ENCODE measurements around the gene PGLYRP4. TPM values are rescaled to one million over a fixed set of nuclear protein-coding genes. Genes with fewer than 3 reads are reported as not detected.

PGLYRP4 gene, protein sequence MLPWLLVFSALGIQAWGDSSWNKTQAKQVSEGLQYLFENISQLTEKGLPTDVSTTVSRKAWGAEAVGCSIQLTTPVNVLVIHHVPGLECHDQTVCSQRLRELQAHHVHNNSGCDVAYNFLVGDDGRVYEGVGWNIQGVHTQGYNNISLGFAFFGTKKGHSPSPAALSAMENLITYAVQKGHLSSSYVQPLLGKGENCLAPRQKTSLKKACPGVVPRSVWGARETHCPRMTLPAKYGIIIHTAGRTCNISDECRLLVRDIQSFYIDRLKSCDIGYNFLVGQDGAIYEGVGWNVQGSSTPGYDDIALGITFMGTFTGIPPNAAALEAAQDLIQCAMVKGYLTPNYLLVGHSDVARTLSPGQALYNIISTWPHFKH
- polyA plus RNA-seq (ENCODE audit: low read depth in 6 of 6) = not detected

DNA sequence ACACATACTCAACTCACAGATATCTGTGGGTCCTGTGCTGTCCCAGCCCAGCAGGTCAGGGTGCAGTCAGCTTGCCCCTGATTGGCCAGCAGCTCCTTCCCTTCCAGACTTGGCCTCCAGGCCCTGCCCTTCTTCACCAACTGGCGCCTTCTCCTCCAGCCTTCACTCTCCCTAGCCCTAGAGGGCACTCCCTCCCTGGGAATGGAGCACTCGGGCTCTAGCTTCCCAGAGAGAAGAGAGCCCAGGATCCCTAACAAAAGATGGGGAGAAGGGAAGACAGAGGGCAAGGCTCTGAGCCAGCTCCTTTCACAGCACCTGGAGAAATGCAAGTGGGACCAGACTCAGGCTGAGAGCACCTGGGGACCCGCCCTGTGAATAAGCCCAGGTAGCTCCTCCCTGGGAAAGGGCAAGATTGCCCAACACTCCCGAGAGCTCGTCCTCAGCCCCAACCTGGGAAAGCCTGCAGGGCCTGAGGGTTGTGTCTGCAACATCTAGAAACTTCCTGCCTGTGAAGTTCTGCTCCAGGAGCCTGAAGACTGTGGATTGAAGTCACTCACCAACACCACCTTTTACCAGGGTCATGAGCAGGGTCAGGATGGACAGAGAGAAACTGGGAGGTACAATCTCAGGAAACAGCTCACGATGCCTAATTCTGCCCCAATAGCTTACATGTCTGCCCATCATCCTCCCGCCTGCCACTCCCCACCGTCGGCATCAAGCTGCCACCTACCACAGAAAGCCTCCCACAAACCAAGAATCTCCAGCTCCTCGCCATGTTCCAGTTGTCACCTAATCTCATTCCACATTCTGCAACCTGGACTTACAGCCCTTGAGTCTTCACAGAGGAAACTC, at the start of gene PGLYRP4:
Gene PGLYRP4 (minus strand): TSS at position 331 of the 852 bp plus-strand sequence. CDS start 909 bp downstream, outside the sequence.
- no peaks in the 10 kb centered on the region for H3K36me3 Mint-ChIP-seq
- H3K27ac Mint-ChIP-seq = peak within 1 kb of the TSS in 1 of 6 donors; percentile 15
- H3K4me1 Mint-ChIP-seq = peaks cover 23 to 29% (median 23%) of the 10 kb centered on the region in 3 donors
- peaks cover 62 to 78% (median 77%) of the 10 kb centered on the region in 3 donors for H3K27me3 Mint-ChIP-seq
- H3K4me3 Mint-ChIP-seq = peak within 1 kb of the TSS in 2 of 8 donors; percentile 5 to 43
- H3K9me3 Mint-ChIP-seq = no peaks in the 10 kb centered on the region
- DNase-seq (no peak), ATAC-seq (ENCODE audit: low read depth in 2 of 2) (no peak)

DNA sequence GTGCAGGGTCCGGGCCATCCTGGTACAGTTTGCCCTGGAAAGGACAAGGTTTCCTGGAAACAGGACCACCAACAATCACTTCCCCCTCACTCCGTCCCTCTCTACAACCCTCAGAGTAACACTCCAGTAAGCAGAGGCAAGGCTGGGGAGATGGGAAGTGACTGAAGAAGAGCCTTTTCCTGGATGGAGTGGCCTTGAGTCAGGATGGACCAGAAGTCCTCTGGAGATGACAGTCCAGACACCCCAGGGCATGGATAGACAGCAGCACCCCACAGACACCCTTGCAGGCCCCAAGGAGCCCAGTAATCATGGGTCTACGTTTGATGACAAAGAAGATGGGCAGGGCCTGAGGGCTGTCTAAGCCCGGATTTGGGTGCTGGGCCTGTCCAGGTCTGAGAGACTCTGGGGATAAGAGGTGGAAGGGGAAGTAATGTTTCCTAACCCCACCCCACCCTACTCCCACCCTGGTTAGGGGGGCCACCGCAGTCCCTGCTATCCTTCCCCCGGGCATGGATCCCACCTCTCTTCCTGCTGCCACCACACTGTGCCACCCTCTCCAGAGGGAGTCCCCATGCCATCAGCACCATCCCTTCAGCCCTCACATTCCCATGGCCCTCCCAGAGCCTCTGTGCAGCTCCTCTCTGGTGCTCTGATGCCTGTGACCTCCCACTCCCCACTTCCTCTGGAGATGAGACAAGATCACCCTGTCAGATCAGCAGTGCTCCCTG, 49.4 kb upstream of the PGLYRP4 start:
- Mint-ChIP-seq H3K4me1 (no peaks in the 10 kb centered on the region), H3K36me3 (no peaks in the 10 kb centered on the region), H3K4me3 (no peak overlapping the region), H3K27ac (no peak overlapping the region), H3K27me3 (peaks cover 11 to 60% (median 59%) of the 10 kb centered on the region in 3 donors), H3K9me3 (no peaks in the 10 kb centered on the region)
- DNase-seq (no peak), ATAC-seq (ENCODE audit: low read depth in 2 of 2) (no peak)

DNA sequence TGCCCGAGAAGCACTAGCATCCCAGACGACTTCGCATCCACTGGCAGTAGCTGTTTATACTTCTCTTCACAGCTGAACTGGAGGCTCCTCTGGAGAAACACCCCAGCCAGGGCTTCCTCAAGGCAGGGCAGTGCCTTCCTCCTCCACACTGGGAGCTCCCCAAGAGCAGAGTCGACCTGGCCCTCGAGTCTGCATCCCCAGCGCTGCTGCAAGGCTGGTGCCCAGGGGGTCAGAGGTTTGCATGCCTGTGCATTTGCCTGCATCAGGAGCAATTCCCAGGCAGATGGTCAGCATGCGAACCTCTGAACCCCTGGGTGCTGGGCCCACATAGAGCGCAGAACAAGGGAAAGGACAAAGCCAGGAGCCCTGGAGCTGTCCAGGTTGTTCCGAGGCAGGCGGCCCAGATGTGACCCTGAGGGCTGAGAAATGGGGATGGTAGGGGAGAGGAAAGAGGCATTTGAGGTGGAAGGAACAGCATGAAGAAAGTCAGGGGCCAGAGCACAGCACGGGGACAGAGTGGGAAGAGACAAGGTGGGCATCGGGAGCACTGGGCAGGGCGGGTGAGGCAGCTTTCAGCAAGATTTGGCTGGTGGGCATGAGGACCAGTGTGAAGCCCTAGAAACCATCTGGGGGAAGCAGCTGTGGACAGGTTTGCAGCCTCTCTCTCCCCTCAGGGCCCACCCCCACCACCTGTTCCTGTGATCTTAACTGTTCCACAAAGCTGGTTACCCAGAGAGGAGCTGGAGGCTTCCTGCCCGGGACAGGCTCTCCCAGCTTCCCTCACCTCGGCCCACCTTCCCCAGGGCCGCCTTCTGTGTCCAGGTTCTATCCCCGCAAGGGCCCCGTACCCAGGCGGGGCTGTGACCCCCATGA, 48.6 kb upstream of the PGLYRP4 start:
- Mint-ChIP-seq H3K27ac (no peak overlapping the region), H3K9me3 (no peaks in the 10 kb centered on the region), H3K4me1 (no peaks in the 10 kb centered on the region), H3K27me3 (peaks cover 12 to 63% (median 62%) of the 10 kb centered on the region in 3 donors), H3K4me3 (no peak overlapping the region), H3K36me3 (no peaks in the 10 kb centered on the region)
- DNase-seq (no peak), ATAC-seq (ENCODE audit: low read depth in 2 of 2) (no peak)

DNA sequence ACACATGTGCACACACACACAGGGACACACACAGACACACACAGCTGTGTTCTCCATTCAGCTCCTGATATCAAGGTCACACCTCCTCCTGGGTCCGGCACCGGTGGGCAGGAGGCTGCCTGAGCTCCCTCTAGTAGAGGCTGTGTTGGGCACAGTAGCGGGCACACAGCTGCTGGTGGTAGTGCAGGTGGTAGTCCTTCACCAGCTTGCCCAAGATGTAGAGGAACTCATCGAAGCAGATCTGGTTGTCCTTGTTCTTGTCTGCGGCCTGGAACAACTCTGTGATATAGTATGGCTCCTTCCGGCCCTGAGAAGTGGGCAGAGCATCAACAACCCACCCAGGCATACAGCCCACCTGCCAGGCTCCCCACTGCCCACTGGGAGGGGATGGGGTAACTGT, 47.8 kb upstream of the PGLYRP4 start:
- H3K27me3 Mint-ChIP-seq = peaks cover 16 to 66% (median 62%) of the 10 kb centered on the region in 3 donors
- no peak for DNase-seq
- H3K4me1 Mint-ChIP-seq = no peaks in the 10 kb centered on the region
- H3K36me3 Mint-ChIP-seq = no peaks in the 10 kb centered on the region
- H3K4me3 Mint-ChIP-seq = no peak overlapping the region
- H3K9me3 Mint-ChIP-seq = no peaks in the 10 kb centered on the region
- no peak for ATAC-seq (ENCODE audit: low read depth in 2 of 2)
- no peak overlapping the region for H3K27ac Mint-ChIP-seq

DNA sequence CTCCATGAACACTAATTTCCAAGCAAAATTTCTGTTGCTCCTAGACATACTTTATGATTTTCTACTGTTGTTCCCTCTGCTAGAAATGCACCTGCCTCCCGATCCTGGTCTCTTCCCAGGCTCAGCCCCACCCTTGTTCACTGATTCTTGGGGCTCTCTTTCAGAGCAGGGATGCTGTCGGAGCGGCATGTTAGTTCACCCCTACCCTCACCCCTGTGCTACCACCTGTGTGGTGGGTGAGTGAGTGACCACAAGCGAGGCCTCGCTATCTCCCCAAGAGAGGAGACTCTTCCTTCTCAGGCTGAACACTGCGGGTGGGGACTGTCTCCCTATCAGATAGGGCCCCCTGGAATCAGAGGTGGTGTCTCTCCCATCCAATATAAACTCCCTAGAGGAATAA, 47.1 kb upstream of the PGLYRP4 start:
- H3K4me1 Mint-ChIP-seq = no peaks in the 10 kb centered on the region
- no peak overlapping the region for H3K4me3 Mint-ChIP-seq
- no peaks in the 10 kb centered on the region for H3K9me3 Mint-ChIP-seq
- no peak for ATAC-seq (ENCODE audit: low read depth in 2 of 2)
- no peaks in the 10 kb centered on the region for H3K36me3 Mint-ChIP-seq
- no peak overlapping the region for H3K27ac Mint-ChIP-seq
- H3K27me3 Mint-ChIP-seq = peaks cover 16 to 72% (median 63%) of the 10 kb centered on the region in 3 donors
- no peak for DNase-seq

DNA sequence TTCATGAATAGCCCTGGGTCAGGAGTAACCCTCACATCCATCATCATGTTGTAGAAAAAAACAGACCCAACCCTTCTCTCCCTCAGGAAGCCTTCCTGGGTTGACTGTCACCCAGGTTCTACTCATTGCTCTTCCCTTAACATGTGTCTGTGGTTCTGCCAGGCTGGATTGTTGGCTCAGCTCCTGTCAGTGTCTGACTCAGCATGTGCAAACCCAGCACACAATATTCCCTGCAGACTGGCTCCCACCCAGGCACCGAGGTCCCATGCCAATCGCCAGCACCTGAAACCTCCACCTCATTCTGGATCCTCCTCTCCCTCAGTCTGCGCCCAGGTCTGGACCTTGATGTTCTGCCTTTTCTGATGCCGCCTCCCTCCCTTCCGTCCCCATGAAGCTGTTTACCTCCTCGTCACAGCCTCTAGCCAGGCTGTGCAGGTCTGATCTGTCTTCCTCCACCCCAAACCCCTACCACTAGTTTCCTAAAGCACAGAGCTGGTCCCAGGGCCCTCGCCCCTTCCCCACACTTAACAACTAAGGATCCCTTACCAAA, 46.6 kb upstream of the PGLYRP4 start:
- H3K27me3 Mint-ChIP-seq = peaks cover 16 to 71% (median 65%) of the 10 kb centered on the region in 3 donors
- DNase-seq (no peak), ATAC-seq (ENCODE audit: low read depth in 2 of 2) (no peak)
- H3K4me3 Mint-ChIP-seq = no peak overlapping the region
- no peak overlapping the region for H3K27ac Mint-ChIP-seq
- no peaks in the 10 kb centered on the region for H3K36me3 Mint-ChIP-seq
- no peaks in the 10 kb centered on the region for H3K9me3 Mint-ChIP-seq
- H3K4me1 Mint-ChIP-seq = no peaks in the 10 kb centered on the region

DNA sequence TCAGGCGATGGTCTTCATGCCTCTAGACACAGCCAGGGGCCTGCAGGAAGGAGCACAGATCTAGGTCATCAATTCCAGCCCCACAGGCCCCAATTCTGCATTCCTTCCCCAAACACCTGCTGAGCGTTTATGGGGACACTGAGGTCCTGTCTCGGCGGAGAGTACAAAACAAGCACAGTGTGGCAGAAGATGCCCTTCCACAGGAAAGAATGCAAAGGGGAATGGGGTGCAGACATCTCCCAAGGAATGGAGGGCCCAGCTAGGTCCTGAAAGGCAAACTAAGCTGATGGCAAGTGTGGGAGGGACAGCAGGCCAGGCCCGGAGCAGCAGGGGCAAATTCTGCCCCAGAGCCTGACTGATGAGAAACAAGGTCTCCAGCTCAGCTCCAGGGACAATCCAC, 45.8 kb upstream of the PGLYRP4 start:
- Mint-ChIP-seq H3K4me1 (no peaks in the 10 kb centered on the region), H3K4me3 (no peak overlapping the region), H3K27ac (no peak overlapping the region), H3K9me3 (no peaks in the 10 kb centered on the region), H3K27me3 (peaks cover 24 to 70% (median 67%) of the 10 kb centered on the region in 3 donors), H3K36me3 (no peaks in the 10 kb centered on the region)
- ATAC-seq (ENCODE audit: low read depth in 2 of 2) (no peak), DNase-seq (no peak)

DNA sequence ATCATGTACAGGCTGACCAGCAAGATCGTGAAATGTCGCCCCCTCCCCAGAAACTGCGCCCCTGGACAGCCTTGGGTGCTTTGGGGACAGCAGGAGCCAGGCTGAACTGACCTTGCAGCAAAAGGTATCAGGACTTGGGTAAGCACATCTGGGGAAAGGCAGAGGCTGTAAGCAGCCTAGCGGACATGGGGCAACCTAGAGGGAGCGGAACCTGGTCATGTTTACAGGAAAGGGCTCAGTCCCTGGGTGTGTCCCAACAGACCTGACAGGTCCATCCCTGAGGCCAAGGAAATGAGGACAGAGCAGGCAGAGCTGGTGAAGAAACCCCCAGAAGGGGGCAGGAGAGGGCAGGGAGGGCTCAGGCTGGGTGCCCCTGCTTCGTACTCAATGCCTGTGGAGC, 45.3 kb upstream of the PGLYRP4 start:
- Mint-ChIP-seq H3K9me3 (no peaks in the 10 kb centered on the region), H3K27me3 (peaks cover 24 to 69% (median 65%) of the 10 kb centered on the region in 3 donors), H3K4me3 (no peak overlapping the region), H3K36me3 (no peaks in the 10 kb centered on the region), H3K4me1 (no peaks in the 10 kb centered on the region), H3K27ac (no peak overlapping the region)
- no peak for ATAC-seq (ENCODE audit: low read depth in 2 of 2)
- DNase-seq = no peak

DNA sequence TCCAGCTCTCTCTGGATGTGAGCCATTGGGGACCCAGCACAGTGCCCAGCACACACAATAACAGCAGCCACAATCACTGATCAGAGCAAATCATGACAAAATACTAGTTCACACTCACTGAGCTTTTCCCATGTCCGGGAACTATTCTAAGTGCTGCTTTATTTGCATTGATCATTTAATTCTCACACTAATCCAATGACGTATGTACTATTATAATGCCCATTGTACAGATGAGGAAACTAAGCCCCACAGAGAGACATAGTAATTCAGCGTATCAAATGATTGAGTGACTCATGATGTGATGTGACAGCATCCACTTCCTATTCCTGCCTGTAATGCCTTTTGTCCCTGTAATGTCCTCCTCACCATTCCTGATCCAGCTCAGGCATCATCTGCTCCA, 44.2 kb upstream of the PGLYRP4 start:
- ATAC-seq (ENCODE audit: low read depth in 2 of 2) = no peak
- H3K27me3 Mint-ChIP-seq = peaks cover 24 to 65% (median 61%) of the 10 kb centered on the region in 3 donors
- no peaks in the 10 kb centered on the region for H3K4me1 Mint-ChIP-seq
- H3K36me3 Mint-ChIP-seq = no peaks in the 10 kb centered on the region
- no peak for DNase-seq
- no peaks in the 10 kb centered on the region for H3K9me3 Mint-ChIP-seq
- H3K4me3 Mint-ChIP-seq = no peak overlapping the region
- no peak overlapping the region for H3K27ac Mint-ChIP-seq

DNA sequence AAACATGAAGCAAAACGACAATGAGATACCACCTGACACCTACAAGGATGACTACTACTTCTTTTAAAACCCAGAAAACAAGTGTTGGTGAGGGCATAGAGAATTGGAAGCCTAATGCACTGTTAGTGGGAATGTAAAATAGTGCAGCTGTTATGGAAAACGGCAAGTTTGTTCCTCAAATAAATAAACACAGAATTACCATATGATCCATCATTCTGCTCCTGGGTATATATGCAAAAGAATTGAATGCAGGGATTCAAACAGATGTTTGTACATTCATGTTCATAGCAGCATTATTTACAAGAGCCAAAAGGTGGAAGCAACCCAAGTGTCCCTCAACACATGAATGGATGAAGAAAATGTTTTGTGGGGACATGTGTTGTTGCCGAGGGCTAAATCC, 43.6 kb upstream of the PGLYRP4 start:
- DNase-seq (no peak), ATAC-seq (ENCODE audit: low read depth in 2 of 2) (no peak)
- H3K27me3 Mint-ChIP-seq = peaks cover 24 to 67% (median 60%) of the 10 kb centered on the region in 3 donors
- H3K27ac Mint-ChIP-seq = no peak overlapping the region
- H3K4me1 Mint-ChIP-seq = no peaks in the 10 kb centered on the region
- H3K36me3 Mint-ChIP-seq = no peaks in the 10 kb centered on the region
- H3K9me3 Mint-ChIP-seq = no peaks in the 10 kb centered on the region
- H3K4me3 Mint-ChIP-seq = no peak overlapping the region

DNA sequence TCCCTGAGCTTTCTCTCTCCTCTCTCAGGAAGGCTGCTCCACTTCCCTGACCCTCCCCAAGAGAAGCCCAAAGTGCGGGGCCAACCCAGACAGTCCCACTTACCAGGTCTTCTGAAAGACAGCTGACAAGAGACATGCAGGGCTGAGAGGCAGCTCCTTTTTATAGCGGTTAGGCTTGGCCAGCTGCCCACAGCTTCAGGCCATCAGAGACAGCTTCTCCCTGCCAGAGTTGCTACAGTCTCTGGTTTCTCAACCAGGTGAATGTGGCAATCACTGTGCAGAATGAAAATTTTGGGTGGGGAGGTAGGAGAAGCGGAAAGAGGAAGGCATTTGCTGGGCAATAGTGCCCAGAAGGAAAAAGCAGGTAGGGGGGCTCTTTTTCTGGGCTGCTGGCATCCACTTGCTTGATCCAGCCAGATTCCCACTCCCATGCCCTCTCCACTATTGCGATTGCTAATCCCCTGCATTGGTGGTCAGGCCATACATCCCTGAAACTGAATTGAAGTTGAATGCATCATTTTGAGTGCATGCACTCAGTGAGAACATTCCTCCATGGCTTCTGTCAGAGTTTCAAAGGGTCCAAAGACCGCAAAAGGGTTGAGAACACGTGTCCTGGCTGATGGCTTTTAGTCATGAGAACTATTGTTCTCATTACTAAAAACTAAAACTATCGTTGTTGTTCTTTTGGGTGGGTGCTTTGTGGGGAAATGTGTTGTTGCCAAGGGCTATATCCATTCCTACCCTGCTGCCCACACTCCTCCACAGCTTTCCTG, 42.5 kb upstream of the PGLYRP4 start, which contains the start of gene S100A8:
Gene S100A8 (minus strand): TSS at position 136 of the 773 bp plus-strand sequence. CDS start 538 bp downstream, outside the sequence.
- Mint-ChIP-seq H3K9me3 (no peaks in the 10 kb centered on the region), H3K36me3 (no peaks in the 10 kb centered on the region), H3K4me1 (no peaks in the 10 kb centered on the region), H3K27ac (no peak within 1 kb of the TSS), H3K4me3 (no peak within 1 kb of the TSS), H3K27me3 (peaks cover 23 to 62% (median 55%) of the 10 kb centered on the region in 3 donors)
- ATAC-seq (ENCODE audit: low read depth in 2 of 2) (no peak), DNase-seq (no peak)
